Muscle of arm (tissue), 12 donors: Measurements from ENCODE around the gene ST3GAL3. TPM values are rescaled to one million over a fixed set of nuclear protein-coding genes. Genes with fewer than 3 reads are reported as not detected.
A peak's percentile ranks its signal among the peaks of the same experiment; 100 is the strongest.
"Not testable (repeated sequence)": the region's sequence is repeated elsewhere in the genome, so short reads cannot be mapped to it uniquely, and the experiment has no call there.

ENCODE experiments used
- DNase-seq: peaks from one replicate; pipeline ENCODE4 v3.0.0-alpha.2; 2013
- polyA plus RNA-seq, 12 donors: library from polyadenylated mRNA; unstranded; fragments of 120-200 nt; gene quantifications; one replicate each; pipeline ENCODE4 v1.2.1, GENCODE V29; 2013; ENCODE audit not compliant: insufficient read length in 12 of 12

The ST3GAL3 gene
- polyA plus RNA-seq, 12 donors: 27.0 to 49.2 (median 34.1) TPM; not detected in 1

DNA sequence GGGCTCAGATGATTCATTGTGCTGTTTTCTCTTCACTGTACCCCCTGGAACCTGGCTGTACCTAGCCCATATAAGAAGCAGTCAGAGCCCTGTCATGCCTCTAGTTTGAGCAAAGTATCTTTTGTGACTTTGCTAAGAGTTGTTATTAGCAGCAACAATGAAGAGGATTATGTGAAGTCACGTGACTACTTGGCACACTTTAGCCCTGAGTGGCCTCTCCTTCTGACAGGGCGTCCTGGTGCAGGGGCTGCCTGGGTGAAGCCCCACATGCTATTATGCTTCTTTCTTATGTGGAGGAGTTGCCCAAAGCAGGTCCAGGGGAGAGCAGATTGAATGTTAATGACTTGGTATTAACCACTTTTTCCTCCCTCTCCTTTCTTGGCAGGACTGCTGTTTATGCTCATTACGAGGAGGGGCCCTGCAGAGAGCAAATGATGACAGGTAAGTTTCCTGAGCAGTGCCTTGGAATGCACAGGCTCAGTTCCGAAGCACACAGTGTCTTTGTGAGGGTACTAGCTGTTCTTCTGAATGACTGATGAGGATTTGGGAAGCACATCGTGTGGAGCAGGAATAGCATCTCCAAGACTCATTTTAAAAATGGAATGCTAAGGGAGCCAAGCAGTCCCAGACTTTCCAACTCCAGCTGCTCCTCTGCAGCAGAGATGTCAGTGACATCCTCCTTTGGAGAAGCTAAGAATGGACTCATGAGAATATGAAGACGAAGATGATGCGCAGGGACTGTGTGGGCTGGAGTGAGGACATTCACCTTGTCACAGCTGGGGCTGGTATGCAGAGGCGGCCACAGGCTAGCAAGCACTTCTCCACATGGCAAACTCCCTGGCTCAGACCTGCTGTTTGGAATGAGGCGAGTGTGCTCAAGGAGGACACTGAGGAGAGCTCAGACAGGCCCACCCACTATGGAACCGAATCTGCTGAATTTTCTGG is 15.2 kb upstream of the ST3GAL3 start:
- no peak for DNase-seq

DNA sequence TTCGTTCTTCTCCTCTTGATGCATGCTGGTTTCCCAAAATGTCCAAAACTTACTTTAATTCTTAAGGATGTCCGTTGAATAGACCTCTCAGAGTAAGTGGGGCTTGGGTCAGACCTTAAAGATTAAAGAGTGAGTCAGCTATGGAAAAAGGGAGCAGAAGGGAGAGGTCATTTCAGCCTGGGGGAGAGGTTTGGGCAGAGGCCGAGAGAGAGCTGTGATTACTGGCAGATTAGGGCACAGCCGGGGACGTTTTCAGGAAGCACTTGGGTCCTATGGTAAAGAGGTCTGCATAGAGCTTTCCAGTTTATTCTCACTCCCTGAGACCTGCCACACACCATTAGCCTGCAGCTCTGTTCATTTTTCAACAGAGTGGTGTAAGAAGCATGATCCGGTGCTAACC is 14.0 kb upstream of the ST3GAL3 start:
- DNase-seq: no peak

DNA sequence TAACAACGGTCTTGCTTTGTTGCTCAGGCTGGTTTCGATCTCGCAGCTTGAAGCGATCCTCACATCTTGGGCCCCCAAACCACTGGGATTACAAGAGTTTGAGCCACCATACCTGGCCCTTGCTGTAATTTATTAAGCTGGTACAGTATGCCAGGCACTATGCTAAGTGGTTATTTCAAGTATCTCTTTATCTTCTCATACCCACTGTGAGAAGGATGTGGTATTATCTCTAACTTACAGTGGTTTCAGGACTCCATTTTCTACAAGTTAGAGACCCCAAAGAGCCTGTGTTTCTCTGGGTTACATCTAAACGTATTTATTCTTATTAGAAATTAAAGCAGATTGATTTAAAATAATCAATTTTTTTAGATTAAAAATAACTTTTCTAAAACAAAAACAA is 8.1 kb upstream of the ST3GAL3 start:
- no peak for DNase-seq

DNA sequence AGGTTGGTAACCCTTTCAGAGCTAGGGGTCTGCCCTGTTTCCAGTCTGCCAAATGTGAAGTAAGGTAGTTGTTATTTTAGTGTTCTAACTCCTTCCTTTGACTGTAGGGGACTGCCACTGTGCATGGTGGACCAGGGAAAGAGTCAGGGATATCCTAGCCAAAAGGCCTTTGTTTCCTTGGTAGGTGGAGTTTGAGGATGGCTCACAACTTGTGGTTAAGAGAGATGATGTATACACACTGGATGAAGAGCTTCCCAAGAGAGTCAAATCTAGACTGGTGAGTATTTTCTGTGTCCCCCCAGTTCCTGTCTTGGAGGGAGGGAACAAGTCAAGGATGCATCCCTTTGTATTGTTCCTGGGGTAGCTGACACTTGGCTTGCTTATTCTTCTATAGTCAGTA is 3.5 kb upstream of the ST3GAL3 start:
- no peak for DNase-seq

DNA sequence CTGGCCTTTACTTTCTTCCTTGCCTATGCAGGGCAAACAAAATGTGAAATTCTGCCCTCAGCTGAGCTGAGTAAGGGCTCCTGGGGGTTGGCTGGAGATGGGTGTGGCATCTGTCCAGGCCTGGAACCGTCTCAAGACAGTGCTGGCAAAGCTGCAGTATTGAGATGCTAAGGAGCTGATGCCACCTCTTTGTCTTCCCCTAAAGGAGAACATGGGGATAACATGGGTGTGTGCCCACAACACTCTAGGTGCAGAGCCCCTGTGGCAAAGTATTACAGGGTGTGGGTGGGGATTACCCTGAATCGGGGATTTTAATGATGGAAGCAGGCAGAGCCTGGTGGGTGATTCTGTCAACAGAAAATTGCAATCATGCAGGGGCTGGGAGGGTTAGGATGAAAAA is 2.5 kb upstream of the ST3GAL3 start:
- no peak for DNase-seq

DNA sequence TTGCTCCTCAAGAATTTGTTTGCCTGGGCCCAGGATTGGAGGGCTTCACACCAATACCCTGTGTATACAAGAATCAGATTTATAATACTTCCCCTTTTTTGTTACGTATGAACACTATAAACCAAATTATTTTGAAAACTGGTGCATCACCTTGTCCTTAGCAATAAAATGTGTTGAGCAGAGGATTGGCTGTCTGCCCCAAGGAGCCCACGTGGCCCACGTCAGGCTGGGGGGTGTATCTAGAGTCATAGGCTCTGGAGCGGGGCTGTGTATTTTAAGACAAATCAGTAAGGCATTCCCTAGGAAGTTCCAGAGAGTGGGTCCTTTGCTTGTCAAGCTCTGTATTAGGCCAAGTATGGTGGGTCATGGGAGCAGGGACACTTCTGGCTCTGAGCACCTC is 2.0 kb upstream of the ST3GAL3 start:
- DNase-seq: no peak

DNA sequence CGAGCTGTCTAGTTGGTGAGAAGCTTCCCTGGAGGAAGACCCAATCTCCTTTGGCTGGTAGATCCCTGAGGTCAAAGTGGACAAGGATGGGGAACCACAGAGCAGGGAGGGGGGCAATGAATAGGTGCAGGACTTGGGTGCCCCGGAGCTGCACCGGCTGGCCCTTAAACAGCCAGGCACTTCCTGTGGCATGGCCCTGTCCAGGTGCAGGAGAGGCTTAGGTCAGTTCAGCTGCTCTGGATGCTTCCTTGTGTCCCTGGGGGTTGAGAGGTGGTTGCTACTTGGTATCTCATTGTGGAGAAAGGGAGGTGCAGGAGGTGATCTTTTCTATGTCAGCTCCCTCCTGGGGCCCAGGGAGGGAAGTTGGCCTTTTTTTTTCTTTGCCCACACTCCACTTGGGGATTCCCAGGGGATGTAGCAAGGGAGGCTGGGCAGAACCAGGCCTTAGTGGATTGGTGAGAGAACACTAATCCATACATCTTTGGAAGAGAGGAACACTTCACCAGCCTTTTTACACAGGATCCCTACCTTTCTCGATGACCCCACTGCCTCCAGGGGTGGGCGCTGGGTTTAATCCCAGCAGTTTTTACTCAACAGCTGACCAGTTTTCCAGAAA is 1.2 kb upstream of the ST3GAL3 start:
- no peak for DNase-seq

DNA sequence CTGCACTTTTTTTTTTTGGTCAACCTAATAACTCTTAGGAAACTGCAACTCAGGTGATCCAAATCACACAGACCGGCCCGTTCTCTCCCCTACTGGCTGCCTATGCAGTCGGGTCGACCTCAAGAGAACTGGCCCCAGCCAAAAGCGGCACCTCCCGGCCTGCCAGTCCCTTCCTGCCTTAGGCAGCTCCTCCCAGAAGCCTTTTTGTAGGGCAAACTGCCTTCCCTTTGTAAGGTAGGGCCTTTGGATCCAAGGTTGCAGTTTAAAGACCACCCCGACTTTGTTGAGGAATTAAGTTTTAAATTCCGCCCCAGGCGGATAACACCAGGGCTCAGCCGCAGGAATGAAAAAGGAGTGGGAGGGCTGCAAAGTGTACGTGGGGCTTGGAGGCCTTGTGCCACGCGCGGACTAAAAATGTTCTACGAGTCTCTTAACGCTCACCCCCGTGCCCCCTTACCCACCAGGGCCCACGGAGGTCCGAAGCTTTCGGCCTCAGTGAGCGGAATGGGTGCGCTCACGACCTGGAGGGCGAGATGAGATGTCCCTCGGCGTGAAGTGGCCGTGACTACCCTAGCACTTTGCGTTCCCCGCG is 642 bp upstream of the ST3GAL3 start:
- DNase-seq: no peak

DNA sequence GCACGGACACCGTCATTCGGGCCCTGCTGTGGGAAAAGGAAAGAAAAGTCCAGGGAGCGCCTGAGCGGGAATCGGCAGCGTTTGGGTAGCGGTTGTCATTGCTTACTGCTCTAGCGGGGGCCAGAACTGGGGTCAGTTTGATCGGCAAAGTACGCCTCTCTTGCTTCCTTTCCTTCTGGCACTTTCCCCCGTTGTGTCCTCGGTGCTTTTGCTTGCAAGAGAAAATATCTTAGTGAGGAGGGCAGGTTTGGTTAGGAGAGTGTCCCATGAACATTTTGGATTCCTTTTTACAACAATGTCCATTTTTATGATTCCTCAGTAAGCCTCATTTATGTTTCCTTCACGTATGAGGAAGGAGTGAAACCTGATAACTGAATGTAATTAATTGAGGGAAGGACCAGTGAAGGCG is 670 bp downstream of the ST3GAL3 start:
- peak; percentile 46 for DNase-seq

DNA sequence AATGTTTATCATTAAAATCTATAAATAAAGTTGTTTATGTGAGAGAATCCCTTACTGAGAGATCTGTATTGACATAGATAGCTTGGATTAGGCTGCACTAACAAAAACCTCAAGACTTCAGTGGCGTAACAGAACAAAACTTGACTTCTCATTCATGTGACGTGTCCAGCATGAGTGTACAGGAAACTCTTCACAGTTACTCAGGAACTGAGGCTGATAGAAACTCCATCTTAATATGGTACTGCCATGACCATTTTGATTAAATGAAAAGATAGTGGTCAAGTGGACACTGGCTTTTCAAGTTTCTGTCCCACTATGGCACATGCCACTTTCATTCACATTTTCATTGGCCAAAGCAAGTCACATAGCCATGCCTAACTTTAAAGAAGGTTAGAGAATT is 3.7 kb downstream of the ST3GAL3 start:
- DNase-seq: no peak

DNA sequence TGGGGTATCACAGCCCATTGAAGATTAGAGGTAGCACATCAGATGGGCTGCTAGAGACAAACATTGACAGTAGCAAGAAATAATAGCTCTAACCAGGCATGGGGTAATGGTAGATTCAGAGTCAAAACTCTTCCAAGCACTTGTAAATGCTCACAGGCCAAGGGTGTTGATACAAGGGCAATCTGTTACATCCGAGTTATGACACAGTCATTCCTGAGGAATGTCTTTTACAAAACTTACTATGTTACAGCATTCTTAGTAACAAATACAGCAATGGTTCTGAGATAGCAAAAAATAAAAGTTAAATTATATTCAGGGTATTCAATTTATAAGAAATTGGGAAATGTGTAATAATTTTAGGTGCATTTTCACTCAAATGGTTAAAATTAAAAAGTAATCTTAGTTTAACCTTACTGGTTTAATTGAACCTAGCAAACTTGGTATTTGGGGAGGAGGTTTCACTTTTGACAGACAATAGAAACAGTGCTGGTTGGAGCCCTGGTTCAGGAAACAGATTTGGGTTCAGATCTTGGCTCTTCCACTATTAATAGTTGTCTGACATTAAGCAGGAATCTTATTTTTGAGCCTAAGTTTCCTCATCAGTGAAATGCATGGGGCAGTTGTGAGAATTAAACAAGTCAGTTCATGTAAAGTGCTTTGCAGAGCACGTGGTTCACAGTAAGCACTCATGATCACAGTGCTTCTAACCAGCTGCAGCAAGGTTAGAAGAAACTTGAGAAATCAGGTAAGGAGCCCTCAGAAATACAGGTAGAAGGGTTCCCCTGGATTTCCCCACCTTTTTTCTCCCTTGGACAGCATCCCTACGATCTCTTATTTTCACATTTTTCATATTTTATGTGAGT is 4.4 kb downstream of the ST3GAL3 start:
- DNase-seq: no peak

DNA sequence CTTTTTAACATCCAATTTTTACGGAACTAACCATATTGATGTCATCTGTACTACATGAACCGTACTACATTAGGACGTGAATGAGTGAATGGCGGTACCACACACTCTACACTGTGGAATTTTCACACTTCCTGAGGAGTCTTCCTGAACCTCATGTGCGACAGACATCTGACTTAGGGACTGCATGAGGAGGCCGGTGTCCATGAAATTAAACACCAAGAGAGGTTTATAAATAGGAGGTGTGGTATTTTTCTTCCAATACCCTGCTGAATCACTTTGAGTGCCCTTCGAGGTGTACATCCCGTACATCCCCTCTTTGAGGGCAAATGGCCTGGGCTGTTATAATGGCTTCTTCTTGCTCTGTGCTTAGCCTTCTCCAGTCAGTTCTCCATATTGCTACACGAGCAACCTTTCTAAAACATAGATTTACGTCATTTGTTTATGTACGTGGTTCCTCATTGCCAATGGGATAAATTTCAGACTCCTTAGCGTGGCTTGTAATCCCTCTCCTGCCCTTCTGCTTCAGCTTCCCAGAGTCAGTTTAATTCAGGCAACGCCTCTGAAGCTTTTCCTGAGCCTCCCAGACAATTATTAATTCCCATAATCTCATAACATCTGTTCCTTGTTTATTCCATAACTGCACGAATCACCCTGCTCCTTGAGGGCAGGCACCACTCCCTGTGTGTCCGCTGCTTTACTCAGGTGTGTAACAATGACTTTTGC is 9.4 kb downstream of the ST3GAL3 start:
- DNase-seq: no peak

DNA sequence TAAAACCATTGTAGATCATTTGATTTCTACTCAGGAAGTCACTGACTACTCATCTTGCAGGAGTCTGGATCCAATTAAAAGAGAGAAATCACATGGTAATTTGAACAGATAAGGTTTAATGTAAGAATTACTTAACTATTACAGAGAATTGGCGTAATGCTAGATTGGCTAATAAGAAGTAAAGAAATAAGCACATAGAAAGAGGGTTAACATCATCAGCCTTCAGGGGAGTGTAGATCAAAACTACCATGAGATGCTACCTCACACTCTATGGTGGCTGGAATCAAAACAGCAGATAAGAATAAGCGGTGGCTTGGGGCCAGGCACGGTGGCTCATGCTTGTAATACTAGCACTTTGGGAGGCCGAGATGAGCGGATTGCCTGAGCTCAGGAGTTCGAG is 11.7 kb downstream of the ST3GAL3 start:
- no peak for DNase-seq

DNA sequence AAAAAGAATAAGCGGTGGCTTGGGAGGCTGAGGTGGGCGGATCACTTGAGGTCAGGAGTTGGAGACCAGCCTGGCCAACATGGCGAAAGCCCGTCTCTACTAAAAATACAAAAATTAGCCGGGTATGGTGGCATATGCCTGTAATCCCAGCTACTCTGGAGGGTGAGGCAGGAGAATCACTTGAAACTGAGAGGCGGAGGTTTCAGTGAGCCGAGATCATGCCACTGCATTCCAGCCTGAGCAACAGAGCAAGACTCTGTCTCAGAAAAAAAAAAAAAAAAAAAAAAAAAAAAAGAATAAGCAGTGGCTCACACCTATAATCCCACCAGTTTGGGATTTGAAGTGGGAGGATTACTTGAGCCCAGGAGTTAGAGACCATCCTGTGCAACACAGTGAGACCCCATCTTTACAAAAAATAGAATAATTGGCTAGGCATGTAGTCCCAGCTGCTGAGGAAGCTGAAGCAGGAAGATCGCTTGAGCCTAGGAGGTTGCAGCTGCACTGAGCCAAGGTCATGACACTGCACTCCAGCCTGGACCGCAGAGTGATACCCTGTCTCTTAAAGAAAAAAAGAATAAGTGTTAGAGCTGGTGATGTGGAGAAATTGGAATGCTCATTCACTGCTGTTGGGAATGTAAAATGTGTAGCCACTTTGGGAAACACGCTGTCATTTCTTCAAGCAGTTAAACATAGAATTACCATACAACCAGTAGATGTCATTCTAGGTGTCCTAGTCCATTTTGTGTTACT is 12.5 kb downstream of the ST3GAL3 start:
- not testable (repeated sequence) for DNase-seq

DNA sequence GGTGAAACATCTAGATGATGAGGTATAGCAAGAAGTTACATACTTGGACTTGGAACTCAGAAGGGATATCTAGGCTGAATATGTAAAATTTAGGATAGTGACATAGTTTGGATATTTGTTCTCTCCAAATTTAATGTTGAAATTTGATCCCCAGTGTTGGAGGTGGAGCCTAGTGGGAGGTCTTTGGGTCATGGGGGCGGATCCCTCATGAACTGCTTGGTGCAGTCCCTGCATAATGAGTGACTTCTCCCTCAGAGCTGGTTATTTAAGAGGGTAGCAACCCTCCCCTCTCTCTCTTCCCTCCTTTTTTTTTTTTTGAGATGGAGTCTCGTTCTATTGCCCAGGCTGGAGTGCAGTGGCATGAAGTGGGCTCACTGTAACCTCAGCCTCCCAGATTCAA is 15.5 kb downstream of the ST3GAL3 start:
- DNase-seq: no peak

DNA sequence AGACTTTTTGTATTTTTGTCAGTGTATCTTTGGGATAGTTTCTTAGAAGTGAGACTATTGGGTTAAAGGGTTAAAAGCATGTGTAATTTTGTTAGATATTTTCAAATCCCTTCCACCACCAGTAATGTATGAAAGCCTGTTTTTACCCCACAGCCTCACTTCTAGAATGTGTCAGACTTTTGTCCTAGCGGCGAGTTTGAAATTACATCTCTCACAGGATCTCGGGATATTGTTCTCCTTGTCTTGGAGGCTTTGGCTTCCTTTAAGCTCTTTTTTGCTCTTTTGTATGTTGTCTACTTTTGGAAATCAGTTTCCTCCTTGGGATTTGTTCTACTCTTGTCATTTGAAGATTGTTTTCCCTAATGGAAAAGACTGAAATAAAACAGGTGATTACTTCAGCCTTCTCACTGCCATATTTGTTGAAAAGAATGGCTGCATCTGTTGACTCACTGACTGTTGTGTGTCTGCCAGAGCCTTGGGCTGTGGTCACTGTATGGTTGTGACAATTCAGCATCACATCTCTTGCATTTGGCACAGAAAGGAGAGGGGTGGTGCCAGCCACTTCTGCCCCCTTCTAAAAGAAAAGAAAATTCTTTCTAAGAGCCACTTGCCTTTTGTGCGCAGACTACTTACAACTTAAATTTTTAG is 22.6 kb downstream of the ST3GAL3 start:
- no peak for DNase-seq

DNA sequence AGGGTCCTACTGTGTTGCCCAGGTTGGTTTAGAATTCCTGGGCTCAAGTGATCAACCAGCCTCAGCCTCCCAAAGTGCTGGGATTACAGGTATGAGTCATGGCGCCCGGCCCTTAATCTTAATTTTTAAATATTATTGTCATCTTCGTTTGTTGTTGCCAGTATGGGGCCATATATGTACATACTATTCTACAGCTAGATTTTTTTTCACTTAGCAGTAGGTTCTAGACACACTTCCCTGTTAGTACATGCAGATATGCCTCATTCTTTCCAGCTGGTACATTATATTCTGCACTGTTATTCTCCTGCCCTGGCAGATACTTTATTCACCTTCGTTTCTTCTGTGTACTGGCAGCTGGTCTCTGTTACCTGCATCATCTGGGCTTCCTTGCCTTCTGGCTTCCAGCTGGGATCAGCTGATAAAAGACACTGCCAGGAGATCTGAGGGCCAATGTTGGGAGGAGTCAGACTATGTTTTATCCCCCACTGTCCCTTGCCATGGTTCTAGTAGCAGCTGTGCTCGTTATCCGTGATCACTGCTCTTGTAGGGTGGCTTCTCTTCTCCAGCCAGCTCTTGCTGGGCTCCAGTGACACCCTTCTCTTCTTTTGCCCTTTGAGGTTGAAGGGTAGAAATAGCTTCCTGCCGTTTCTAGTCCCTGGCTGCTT is 24.7 kb downstream of the ST3GAL3 start:
- no peak for DNase-seq

DNA sequence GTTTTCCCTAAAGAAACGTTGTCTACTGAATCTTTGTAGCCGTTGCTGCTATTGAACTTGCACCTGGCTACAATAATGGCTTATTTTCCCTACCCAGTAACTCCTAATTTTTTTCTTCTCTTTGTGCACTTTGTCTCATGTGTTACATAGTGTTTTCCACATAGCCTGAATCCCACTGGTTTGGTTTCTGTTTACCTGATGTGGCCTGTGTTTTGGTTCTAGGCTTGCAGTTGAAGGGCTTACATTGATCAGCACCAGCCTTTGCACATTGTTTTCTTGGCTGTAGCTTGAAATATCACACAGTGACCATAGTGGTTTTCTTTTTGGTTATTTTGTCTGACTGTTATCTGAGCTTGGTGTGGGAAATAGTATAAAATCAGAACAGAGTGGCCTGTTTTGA is 29.5 kb downstream of the ST3GAL3 start:
- no peak for DNase-seq

DNA sequence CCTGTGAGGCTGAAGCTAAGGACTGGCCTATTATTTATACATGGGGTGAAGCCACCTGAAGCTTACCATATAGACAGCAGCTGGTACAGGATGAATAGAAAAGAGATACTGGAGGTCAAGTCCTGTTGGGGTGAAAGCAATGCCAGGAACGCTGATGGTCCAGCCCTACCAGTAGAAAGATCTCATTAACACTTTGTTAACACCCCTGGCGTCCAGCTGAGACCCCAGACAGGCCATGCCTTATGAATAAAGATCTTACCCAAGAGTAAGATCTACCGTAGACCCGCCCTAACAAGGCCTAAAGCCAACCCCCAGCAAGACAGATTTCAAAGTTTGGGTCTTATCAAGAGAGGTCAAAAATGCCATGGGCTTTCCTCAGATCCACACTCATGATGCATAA is 34.7 kb downstream of the ST3GAL3 start:
- no peak for DNase-seq
